GM12878 (cell line): ENCODE data around the gene PORCN. TPM values are rescaled to one million over a fixed set of nuclear protein-coding genes. Genes with fewer than 3 reads are reported as not detected.

ENCODE experiments used
- ATAC-seq: fragments of 200-7000 bp; cut with Tn5 transposase; 3 replicates; pipeline ENCODE4 v1.9.1; 2020; ENCODE audit warnings: mild to moderate bottlenecking, moderate library complexity
- BruUV-seq: library from RNA; stranded (reverse); fragments of 400-500 nt; replicated peaks from 2 replicates; lab custom pipeline; 2021; lab: Mats Ljungman, UMichigan
- CTCF ChIA-PET: fragments of 300-600 bp; sonication (Branson Sonifier 250); formaldehyde crosslinking; extraction: SDS; loops from one replicate; lab custom pipeline; 2021; ENCODE audit warnings: inconsistent platforms; lab: Yijun Ruan, JAX
- POLR2A ChIA-PET: fragments of 350-600 bp; formaldehyde crosslinking; extraction: SDS; loops from one replicate; lab custom pipeline; 2021; ENCODE audit warnings: inconsistent platforms; lab: Charles Lee
- RAD21 ChIA-PET: fragments of 300-600 bp; sonication (Branson Sonifier 250); formaldehyde crosslinking; loops from one replicate; lab custom pipeline; 2023; ENCODE audit warnings: antibody characterized with exemption; ENCODE audit not compliant: unreplicated experiment; lab: Charles Lee
- SMC1A ChIA-PET: fragments of 300-600 bp; sonication (Branson Sonifier 250); formaldehyde crosslinking; loops from one replicate; lab custom pipeline; 2023; ENCODE audit not compliant: unreplicated experiment, uncharacterized antibody; lab: Charles Lee
- DNase-seq: peaks from one replicate; pipeline ENCODE4 v3.0.0-alpha.2; 2011; ENCODE audit warnings: low read depth, low spot score
- FAIRE-seq: peaks from 3 replicates; lab custom pipeline; 2011; peaks lifted over from hg19 to GRCh38; lab: Jason Lieb, UNC
- H2AFZ ChIP-seq: 2 replicates; pipeline ENCODE4 v1.6.0; 2011; ENCODE audit warnings: low read depth, low read length, control low read depth; ENCODE audit not compliant: control insufficient read depth
- H3K27ac ChIP-seq: 2 replicates; pipeline ENCODE4 v1.5.1; 2011; ENCODE audit warnings: control low read depth; ENCODE audit not compliant: control insufficient read depth, insufficient read depth
- H3K27me3 ChIP-seq, 2 experiments: replicated peaks in 1 of 2; 2 replicates each; pipeline versions ENCODE4 v1.6.0 to v1.6.1; 2011; ENCODE audit warnings: low read length in 1 of 2; ENCODE audit not compliant: control insufficient read depth in 2 of 2, insufficient read depth in 2 of 2
- H3K36me3 ChIP-seq, 2 experiments: 2 replicates each; pipeline ENCODE4 v1.5.1; 2011; ENCODE audit warnings: low read length in 1 of 2; ENCODE audit not compliant: control insufficient read depth in 2 of 2, insufficient read depth in 2 of 2
- H3K4me1 ChIP-seq: 2 replicates; pipeline ENCODE4 v1.6.1; 2011; ENCODE audit warnings: mild to moderate bottlenecking, low read length, moderate library complexity, mixed read lengths; ENCODE audit not compliant: control insufficient read depth, insufficient read depth
- H3K4me2 ChIP-seq: 2 replicates; pipeline ENCODE4 v1.6.0; 2011; ENCODE audit warnings: control low read depth; ENCODE audit not compliant: control insufficient read depth, insufficient read depth
- H3K4me3 ChIP-seq: fragments of 200-600 bp; sonication (generic); 2 replicates; pipeline ENCODE4 v1.5.1; 2016
- H3K79me2 ChIP-seq: 2 replicates; pipeline ENCODE4 v1.6.0; 2011; ENCODE audit warnings: low read length; ENCODE audit not compliant: control insufficient read depth, insufficient read depth
- H3K9ac ChIP-seq: 2 replicates; pipeline ENCODE4 v1.8.0; 2011; ENCODE audit warnings: low read length, control low read depth, mixed read lengths; ENCODE audit not compliant: control insufficient read depth, insufficient read depth
- H3K9me3 ChIP-seq: replicated peaks from 3 replicates; pipeline ENCODE4 v1.5.1; 2011; ENCODE audit warnings: mild to moderate bottlenecking, low read length; ENCODE audit not compliant: control insufficient read depth, insufficient read depth
- H4K20me1 ChIP-seq: 2 replicates; pipeline ENCODE4 v1.6.0; 2011; ENCODE audit not compliant: control insufficient read depth, insufficient read depth
- ASH2L ChIP-seq: fragments of 300-600, 200-600 bp; sonication (generic); IDR thresholded peaks from 2 replicates; pipeline ENCODE4 v1.6.1; 2017; ENCODE audit warnings: low read depth, mild to moderate bottlenecking, borderline replicate concordance
- CBX5 ChIP-seq: sonication (generic); IDR thresholded peaks from 2 replicates; pipeline ENCODE4 v1.6.1; 2016; ENCODE audit warnings: low read depth, moderate library complexity, mild to moderate bottlenecking, inconsistent platforms
- E2F8 ChIP-seq: fragments of 450-650 bp; IDR thresholded peaks from 2 replicates; pipeline ENCODE4 v1.6.1; 2018; ENCODE audit warnings: mild to moderate bottlenecking, low read depth, moderate library complexity; ENCODE audit not compliant: partially characterized antibody
- EZH2 ChIP-seq: IDR thresholded peaks from 2 replicates; pipeline ENCODE4 v1.6.1; 2012; ENCODE audit warnings: low read depth, mild to moderate bottlenecking, control low read depth, inconsistent platforms, low read length, borderline replicate concordance; ENCODE audit not compliant: control insufficient read depth
- IRF4 ChIP-seq: IDR thresholded peaks from 2 replicates; pipeline ENCODE4 v1.6.1; 2011; ENCODE audit warnings: low read depth, low read length
- JUNB ChIP-seq: IDR thresholded peaks from 2 replicates; pipeline ENCODE4 v1.6.1; 2016; ENCODE audit warnings: antibody characterized with exemption, mild to moderate bottlenecking
- RELA ChIP-seq: fragments of 450-650 bp; IDR thresholded peaks from 2 replicates; pipeline ENCODE4 v1.8.0; 2014; ENCODE audit warnings: borderline replicate concordance; ENCODE audit not compliant: partially characterized antibody
- RFX5 ChIP-seq: IDR thresholded peaks from 2 replicates; pipeline ENCODE4 v1.6.1; 2011; ENCODE audit warnings: low read depth, low read length, improper control_type of control experiment
- SRF ChIP-seq, 2 experiments: IDR thresholded peaks; 2 replicates each; pipeline ENCODE4 v1.6.1; 2011; ENCODE audit warnings: low read depth in 2 of 2, low read length in 2 of 2, mild to moderate bottlenecking in 1 of 2, moderate library complexity in 1 of 2
- SUPT20H ChIP-seq: IDR thresholded peaks from 2 replicates; pipeline ENCODE4 v1.6.1; 2011; ENCODE audit warnings: low read depth, mild to moderate bottlenecking, low read length, moderate library complexity, borderline replicate concordance; ENCODE audit not compliant: control insufficient read depth
- TCF3 ChIP-seq: IDR thresholded peaks from 2 replicates; pipeline ENCODE4 v1.6.1; 2012; ENCODE audit warnings: low read depth, mild to moderate bottlenecking, low read length, borderline replicate concordance; ENCODE audit not compliant: insufficient read depth
- ZNF687 ChIP-seq: fragments of 450-650 bp; IDR thresholded peaks from 2 replicates; pipeline ENCODE4 v1.6.1; 2017; ENCODE audit warnings: mild to moderate bottlenecking, moderate library complexity
- WGBS: methylation state at CpG from one replicate; pipeline ENCODE4 v1.1.6; 2016; ENCODE audit warnings: low lambda C conversion rate; ENCODE audit not compliant: insufficient replicate concordance, insufficient coverage; ENCODE audit errors: missing lambda C conversion rate; 5-methylcytosine and 5-hydroxymethylcytosine counted together
- in situ Hi-C: fragments of 300-500 bp; cut with MboI; formaldehyde crosslinking; loops from 9 replicates; pipeline ENCODE4 v1.14.3; 2018; ENCODE audit warnings: mixed read lengths
- intact Hi-C: fragments of 100-400 bp; cut with micrococcal nuclease; formaldehyde crosslinking; loops from one replicate; pipeline ENCODE4 v1.14.2; 2022; ENCODE audit not compliant: unreplicated experiment
- polyA plus RNA-seq, 11 experiments: library from polyadenylated mRNA; depleted of rRNA in 4 of 11; unstranded in 6 of 11; stranded (reverse) in 5 of 11; fragments of >200 nt; fragmentation: Nextera tagmentation in 4 of 11; fragmentation: Illumina TruSeq in 1 of 11; extraction: Ambion mirVana in 4 of 11; extraction: Trizol in 1 of 11; gene quantifications; 1 replicate in 1 of 11; 2 replicates in 10 of 11; pipeline versions ENCODE4 v1.2.1 to v1.2.3, GENCODE V29; 2011 to 2016; ENCODE audit warnings: inconsistent platforms in 2 of 11, missing spikeins in 2 of 11, low read depth in 1 of 11
- total RNA-seq, 4 experiments: library from RNA; depleted of rRNA in 3 of 4; stranded (reverse); fragments of >200 nt in 3 of 4; fragmentation: Illumina TruSeq in 1 of 4; extraction: Trizol in 1 of 4; gene quantifications; 2 replicates each; pipeline versions ENCODE4 v1.2.1 to v1.2.3, GENCODE V29; 2013 to 2021

PORCN gene
- total and polyA plus RNA-seq, 10 of the 15 experiments (the other 5 are each of a cell fraction or from before 2014, with no cell fraction given) = 0.27 to 21.0 (median 14.1) TPM

- TF ChIP-seq ZNF687 = no peak
- no peak for TF ChIP-seq SRF (IDR thresholded peaks at IDR 0.05; ENCODE audit: low read depth in 2 of 2, low read length in 2 of 2)
- no peak for TF ChIP-seq ASH2L
- no peak for TF ChIP-seq RELA
- TF ChIP-seq, all 136 proteins: peak for 0
Observed at GRCh38 chrX:48480583-48480982, 28.2 kb upstream of the PORCN start (continued).

GRCh38 chrX:48482526-48482925 is 26.3 kb upstream of the PORCN start:
- Histone ChIP-seq H3K4me3 (no peak overlapping the region), H2AFZ (no peak overlapping the region), H4K20me1 (no peaks in the 10 kb centered on the region), H3K36me3 (peaks cover 0 to 7% of the 10 kb centered on the region in 2 experiments; a peak in 2 of 4 replicates), H3K9me3 (no peaks in the 10 kb centered on the region), H3K79me2 (peaks cover 7% of the 10 kb centered on the region), H3K9ac (no peak overlapping the region), H3K4me2 (no peak overlapping the region), H3K4me1 (no peaks in the 10 kb centered on the region), H3K27ac (no peak overlapping the region), H3K27me3 (no peaks in the 10 kb centered on the region)
- no peak for FAIRE-seq
- intact Hi-C loops (no loop called here), in situ Hi-C loops (no loop called here)
- ChIA-PET POLR2A (interaction anchor here (1.2 kb wide), 1 partner anchor 14 kb away, joined by 3 read pairs; no protein-coding TSS in a partner anchor), CTCF (no interaction called here), SMC1A (no interaction called here), RAD21 (no interaction called here)
- BruUV-seq = no TSS peak
- no peak for DNase-seq
- whole genome bisulfite sequencing = 51% methylated on average over 7 of the region's 7 CpGs
- ATAC-seq = no peak
- TF ChIP-seq JUNB (no peak), RFX5 (no peak), SUPT20H (no peak), CBX5 (no peak), E2F8 (no peak), TCF3 (no peak), EZH2 (no peak), IRF4 (no peak)
